Gastroesophageal sphincter (tissue), 4 donors: ENCODE measurements around the gene FAXDC2. TPM values are rescaled to one million over a fixed set of nuclear protein-coding genes. Genes with fewer than 3 reads are reported as not detected.
A peak's percentile ranks its signal among the peaks of the same experiment; 100 is the strongest.

Experiments
- ATAC-seq: fragments of 150-250 bp; one replicate; pipeline ENCODE4 v1.9.1; 2016; ENCODE audit warnings: mild to moderate bottlenecking, moderate library complexity
- H3K27ac ChIP-seq, 4 donors: fragments of 200-600 bp; sonication (generic) in 3 of 4; 1 replicate in 3 of 4; 2 replicates in 1 of 4; pipeline ENCODE4 v1.5.1; 2016 to 2019
- H3K27me3 ChIP-seq: fragments of 200-600 bp; sonication (generic); one replicate; pipeline ENCODE4 v1.5.1; 2019
- H3K36me3 ChIP-seq, 2 donors: fragments of 200-600 bp; sonication (generic); one replicate each; pipeline ENCODE4 v1.5.1; 2019; ENCODE audit warnings: control low read depth in 1 of 2
- H3K4me1 ChIP-seq, 3 donors: fragments of 200-600 bp; sonication (generic); 1 replicate in 2 of 3; 2 replicates in 1 of 3; pipeline ENCODE4 v1.5.1; 2016 to 2019; ENCODE audit warnings: control low read depth in 2 of 3
- H3K4me3 ChIP-seq, 2 donors: fragments of 200-600 bp; sonication (generic); one replicate each; pipeline ENCODE4 v1.5.1; 2019; ENCODE audit warnings: mild to moderate bottlenecking in 1 of 2, moderate library complexity in 1 of 2
- H3K9me3 ChIP-seq, 3 donors: fragments of 200-600 bp; sonication (generic); one replicate each; pipeline ENCODE4 v1.5.1; 2017 to 2019; ENCODE audit warnings: control low read depth in 2 of 3
- CTCF ChIP-seq, 4 experiments: fragments of 200-600 bp in 2 of 4; fragments of 450-650 bp in 2 of 4; sonication (generic) in 1 of 4; IDR thresholded peaks; one replicate each; pipeline ENCODE4 v1.5.1; 2017 to 2019; ENCODE audit warnings: antibody characterized with exemption in 4 of 4, mild to moderate bottlenecking in 2 of 4, moderate library complexity in 2 of 4
- EP300 ChIP-seq: sonication (generic); formaldehyde crosslinking; IDR thresholded peaks from one replicate; pipeline ENCODE4 v1.6.1; 2017; ENCODE audit warnings: antibody characterized with exemption, mild to moderate bottlenecking
- POLR2A ChIP-seq, 2 donors: fragments of 450-650 bp; IDR thresholded peaks; one replicate each; pipeline ENCODE4 v1.6.1; 2017; ENCODE audit warnings: antibody characterized with exemption in 2 of 2, mild to moderate bottlenecking in 2 of 2, moderate library complexity in 1 of 2
- POLR2AphosphoS5 ChIP-seq: sonication (generic); formaldehyde crosslinking; IDR thresholded peaks from one replicate; pipeline ENCODE4 v1.6.1; 2017; ENCODE audit warnings: antibody characterized with exemption
- WGBS, 2 donors: methylation state at CpG; one replicate each; pipeline ENCODE4 v1.1.5; 2018; ENCODE audit warnings: low coverage in 1 of 2; 5-methylcytosine and 5-hydroxymethylcytosine counted together
- total RNA-seq, 4 donors: library from RNA; depleted of rRNA; stranded (reverse); fragments of >200 nt; gene quantifications; one replicate each; pipeline ENCODE4 v1.1.0, GENCODE V29; 2016

The FAXDC2 gene
- total RNA-seq, 4 donors from 2014 or later: 26.6 to 75.5 (median 46.4) TPM

GRCh38 chr5:154820383-154820782, 30.0 kb downstream of the FAXDC2 start:
- ATAC-seq: no peak
- H3K4me3 ChIP-seq: no peak overlapping the region
- 71 to 100% methylated on average over 1 to 2 of the region's 5 CpGs for WGBS, 2 donors

GRCh38 chr5:154819546-154819945, 30.9 kb downstream of the FAXDC2 start:
- no peak overlapping the region for H3K4me3 ChIP-seq
- H3K36me3 ChIP-seq: peaks cover 0 to 99% of the 10 kb centered on the region in 2 donors
- WGBS, 2 donors: 70 to 90% methylated on average over 4 of the region's 7 CpGs
- H3K27me3 ChIP-seq: no peaks in the 10 kb centered on the region
- TF ChIP-seq CTCF (IDR thresholded peaks at IDR 0.05) (no peak), POLR2A (IDR thresholded peaks at IDR 0.05) (no peak), EP300 (no peak), POLR2AphosphoS5 (no peak)
- H3K4me1 ChIP-seq: peaks cover 0 to 16% (median 0%) of the 10 kb centered on the region in 3 donors
- H3K9me3 ChIP-seq: no peaks in the 10 kb centered on the region
- ATAC-seq: no peak
- peak overlapping the region in 2 of 4 donors; percentile 34 to 53 for H3K27ac ChIP-seq

More at GRCh38 chr5:154820383-154820782, 30.0 kb downstream of the FAXDC2 start:
- TF ChIP-seq POLR2A (IDR thresholded peaks at IDR 0.05): no peak
- TF ChIP-seq POLR2AphosphoS5: no peak
- TF ChIP-seq CTCF (IDR thresholded peaks at IDR 0.05): no peak
- no peak for TF ChIP-seq EP300
- Histone ChIP-seq H3K27ac (no peak overlapping the region), H3K9me3 (no peaks in the 10 kb centered on the region), H3K27me3 (no peaks in the 10 kb centered on the region), H3K36me3 (peaks cover 0 to 99% of the 10 kb centered on the region in 2 donors), H3K4me1 (peaks cover 0 to 16% (median 0%) of the 10 kb centered on the region in 3 donors)

GRCh38 chr5:154818471-154819116, 31.8 kb downstream of the FAXDC2 start:
- Histone ChIP-seq H3K27ac (peak overlapping the region in 2 of 4 donors; percentile 34 to 53), H3K27me3 (no peaks in the 10 kb centered on the region), H3K4me1 (peaks cover 0 to 16% (median 0%) of the 10 kb centered on the region in 3 donors), H3K36me3 (peaks cover 0 to 99% of the 10 kb centered on the region in 2 donors), H3K4me3 (no peak overlapping the region), H3K9me3 (no peaks in the 10 kb centered on the region)
- no peak for ATAC-seq
- TF ChIP-seq EP300: no peak
- no peak for TF ChIP-seq POLR2AphosphoS5
- no peak for TF ChIP-seq CTCF (IDR thresholded peaks at IDR 0.05)
- 44 to 67% methylated on average over 1 to 2 of the region's 2 CpGs for WGBS, 2 donors

GRCh38 chr5:154817815-154818214, 32.6 kb downstream of the FAXDC2 start:
- H3K36me3 ChIP-seq: peaks cover 0 to 99% of the 10 kb centered on the region in 2 donors
- H3K27ac ChIP-seq: peak overlapping the region in 2 of 4 donors; percentile 34 to 53
- no peak for ATAC-seq
- no peaks in the 10 kb centered on the region for H3K27me3 ChIP-seq
- H3K9me3 ChIP-seq: no peaks in the 10 kb centered on the region
- TF ChIP-seq EP300: no peak
- no peak for TF ChIP-seq POLR2A (IDR thresholded peaks at IDR 0.05)
- no peak for TF ChIP-seq POLR2AphosphoS5
- TF ChIP-seq CTCF (IDR thresholded peaks at IDR 0.05): no peak
- H3K4me3 ChIP-seq: no peak overlapping the region
- 79 to 88% methylated on average over 3 to 5 of the region's 6 CpGs for WGBS, 2 donors
- H3K4me1 ChIP-seq: peaks cover 0 to 21% (median 0%) of the 10 kb centered on the region in 3 donors
